Mesodermal cell (in vitro differentiated cells): ENCODE data around the gene LAMB4.

ENCODE experiments used
- H3K27ac ChIP-seq: 2 replicates; pipeline ENCODE4 v1.7.0; 2013; ENCODE audit warnings: mild to moderate bottlenecking, low read depth, low read length, moderate library complexity; ENCODE audit not compliant: severe bottlenecking
- H3K36me3 ChIP-seq: 2 replicates; pipeline ENCODE4 v1.7.1; 2013; ENCODE audit warnings: mild to moderate bottlenecking, low read length, moderate library complexity; ENCODE audit not compliant: control insufficient read depth, insufficient read depth
- H3K4me1 ChIP-seq: one replicate; pipeline ENCODE4 v1.7.1; 2013; ENCODE audit warnings: mild to moderate bottlenecking, low read length; ENCODE audit not compliant: insufficient read depth, control insufficient read depth, poor library complexity, severe bottlenecking
- H3K4me3 ChIP-seq: 2 replicates; pipeline ENCODE4 v1.7.0; 2013; ENCODE audit warnings: low read length, control low read depth, mild to moderate bottlenecking; ENCODE audit not compliant: insufficient read depth, poor library complexity, severe bottlenecking; ENCODE audit errors: extremely low read depth
- H3K9me3 ChIP-seq: 2 replicates; pipeline ENCODE4 v1.7.1; 2013; ENCODE audit warnings: mild to moderate bottlenecking, low read length, moderate library complexity; ENCODE audit not compliant: control insufficient read depth
- WGBS, 2 experiments: methylation state at CpG; one replicate each; pipeline ENCODE4 v1.1.5; 2013; ENCODE audit warnings: missing lambda C conversion rate in 2 of 2; ENCODE audit not compliant: insufficient coverage in 2 of 2; 5-methylcytosine and 5-hydroxymethylcytosine counted together

Gene LAMB4

GRCh38 chr7:108069646-108070045 lies 60.5 kb downstream of the LAMB4 start:
- H3K4me1 ChIP-seq: peaks cover 7% of the 10 kb centered on the region
- no peak overlapping the region for H3K4me3 ChIP-seq
- WGBS, 2 experiments: 100% methylated on average over 1 of the region's 2 CpGs; no CpG with 5 or more reads in 1 of the 2 experiments
- H3K36me3 ChIP-seq: no peaks in the 10 kb centered on the region
- no peak overlapping the region for H3K27ac ChIP-seq
- H3K9me3 ChIP-seq: no peaks in the 10 kb centered on the region

DNA sequence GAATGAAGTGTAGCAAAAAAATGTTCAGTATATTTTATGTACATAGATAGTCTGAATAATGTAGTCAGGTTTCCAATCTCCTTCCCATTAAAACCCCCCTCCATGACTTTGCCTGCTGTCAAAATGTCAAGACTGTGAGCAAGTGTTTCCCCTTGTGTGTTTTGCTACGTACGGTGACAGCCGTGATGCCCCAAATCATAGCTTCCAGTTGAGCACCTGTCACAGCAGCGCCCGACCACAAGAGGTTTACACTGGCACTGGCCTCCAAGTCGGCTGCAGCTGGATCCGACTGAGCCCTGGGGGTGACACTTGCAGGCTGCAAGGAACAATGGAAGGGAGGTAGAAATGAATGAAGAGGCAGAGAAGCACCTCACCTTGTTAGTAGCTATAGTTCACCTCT lies 62.3 kb downstream of the LAMB4 start:
- Histone ChIP-seq H3K4me1 (peaks cover 7% of the 10 kb centered on the region), H3K36me3 (no peaks in the 10 kb centered on the region), H3K9me3 (no peaks in the 10 kb centered on the region), H3K27ac (no peak overlapping the region), H3K4me3 (no peak overlapping the region)
- WGBS, 2 experiments: 87 to 97% methylated on average over 5 to 6 of the region's 7 CpGs

DNA sequence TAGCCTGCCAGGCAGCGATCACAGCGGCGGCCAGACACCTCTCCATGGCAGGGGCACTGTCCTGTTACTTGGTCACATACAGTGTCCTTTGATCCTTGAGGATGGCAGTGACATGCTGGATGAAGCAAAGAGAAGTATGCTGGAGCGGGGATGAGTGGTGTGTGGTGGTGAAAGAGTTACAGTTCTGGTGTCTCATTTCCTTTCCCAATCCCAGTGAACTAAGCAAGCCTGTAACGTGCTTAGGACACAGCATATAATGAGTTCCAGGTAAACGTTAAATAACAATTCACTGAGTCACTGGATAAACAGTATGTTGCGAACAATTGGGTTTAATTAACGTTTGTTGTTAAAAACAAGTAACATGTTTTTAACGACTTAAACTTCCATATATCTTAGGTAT lies 63.7 kb downstream of the LAMB4 start:
- Histone ChIP-seq H3K9me3 (no peaks in the 10 kb centered on the region), H3K4me3 (no peak overlapping the region), H3K4me1 (peaks cover 7% of the 10 kb centered on the region), H3K27ac (no peak overlapping the region), H3K36me3 (no peaks in the 10 kb centered on the region)
- WGBS, 2 experiments: 78 to 87% methylated on average over 6 of the region's 9 CpGs

DNA sequence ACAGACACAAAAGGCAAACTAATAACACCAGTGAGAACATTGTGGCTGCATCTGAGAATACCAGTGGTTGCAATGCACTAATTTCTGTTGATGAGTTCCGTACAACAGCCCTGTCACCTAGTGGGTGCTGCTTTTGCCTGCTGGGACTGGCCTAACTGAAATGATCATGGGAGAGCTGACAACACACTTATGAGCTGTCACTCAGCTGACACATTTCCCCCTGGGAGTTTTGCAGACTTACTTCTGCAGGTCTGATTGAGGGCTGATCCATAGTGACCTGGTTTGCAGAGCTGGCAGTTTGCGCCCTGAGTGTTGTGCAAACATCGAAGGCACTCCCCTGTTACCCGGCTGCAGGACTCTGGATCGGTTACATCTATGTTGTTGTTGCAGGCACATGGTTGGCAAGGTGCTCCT lies 66.6 kb downstream of the LAMB4 start:
- 89 to 97% methylated on average over 3 to 5 of the region's 5 CpGs for WGBS, 2 experiments
- no peak overlapping the region for H3K27ac ChIP-seq
- no peaks in the 10 kb centered on the region for H3K36me3 ChIP-seq
- peaks cover 7% of the 10 kb centered on the region for H3K4me1 ChIP-seq
- H3K4me3 ChIP-seq: no peak overlapping the region
- no peaks in the 10 kb centered on the region for H3K9me3 ChIP-seq

DNA sequence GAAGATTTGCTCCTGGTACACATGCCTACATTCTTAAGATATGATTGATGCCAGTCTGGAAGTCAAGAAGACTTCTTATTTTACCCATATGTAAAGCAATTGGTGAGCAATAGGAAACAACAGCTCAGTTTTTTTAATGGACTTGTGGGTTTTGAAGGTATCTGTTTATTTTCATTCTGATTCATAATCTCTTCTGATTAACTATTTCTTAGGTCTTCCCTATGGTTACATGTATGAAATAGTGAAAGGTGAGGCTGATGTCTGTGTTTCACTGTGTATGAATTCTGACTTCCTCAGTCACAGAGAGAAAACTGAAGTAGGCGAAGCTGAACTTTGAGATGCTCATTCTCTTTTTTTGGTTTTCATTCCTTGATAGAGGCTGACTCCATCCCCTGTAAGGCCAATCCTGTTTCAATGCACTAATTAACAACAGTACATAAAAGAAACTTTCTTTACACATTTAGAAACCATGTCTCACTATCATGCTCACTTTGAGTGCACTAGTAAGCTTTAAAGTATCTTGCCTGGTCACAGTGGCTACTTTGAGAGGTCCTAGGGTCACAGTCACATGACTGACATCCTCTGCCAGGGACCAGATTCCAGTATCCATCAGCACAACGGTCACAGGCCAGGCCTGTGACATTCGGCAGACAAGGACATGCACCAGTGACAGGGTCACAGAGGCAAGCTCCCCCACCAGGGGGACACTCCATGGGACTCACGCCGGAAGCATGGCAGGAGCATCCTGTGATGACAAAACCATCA lies 67.7 kb downstream of the LAMB4 start:
- WGBS, 2 experiments: 89 to 96% methylated on average over 3 to 4 of the region's 5 CpGs
- Histone ChIP-seq H3K9me3 (no peaks in the 10 kb centered on the region), H3K27ac (no peak overlapping the region), H3K36me3 (no peaks in the 10 kb centered on the region), H3K4me1 (peaks cover 7% of the 10 kb centered on the region), H3K4me3 (no peak overlapping the region)

DNA sequence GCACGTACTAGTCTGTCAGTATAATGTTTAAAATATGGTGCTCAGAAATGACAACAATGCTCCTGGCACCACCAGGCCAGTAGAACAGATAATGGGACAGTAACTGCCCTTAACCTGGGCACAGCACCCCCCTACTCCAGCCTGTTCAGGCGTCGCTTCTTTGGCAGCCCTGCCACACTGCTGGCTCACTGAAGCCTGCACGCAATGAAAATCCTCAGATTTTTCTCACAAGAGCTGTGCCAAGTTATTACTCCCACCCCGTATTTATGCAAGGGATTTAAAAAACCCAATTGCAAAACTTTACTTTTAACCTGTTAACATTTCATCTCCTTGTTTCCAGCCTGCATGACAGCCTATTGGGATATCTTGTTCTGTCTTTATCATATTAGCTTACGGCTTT lies 70.6 kb downstream of the LAMB4 start:
- Histone ChIP-seq H3K36me3 (no peaks in the 10 kb centered on the region), H3K9me3 (no peaks in the 10 kb centered on the region), H3K4me3 (no peak overlapping the region), H3K4me1 (peaks cover 13% of the 10 kb centered on the region), H3K27ac (no peak overlapping the region)
- WGBS, 2 experiments: 97 to 100% methylated on average over 4 to 5 of the region's 6 CpGs

- H3K9me3 ChIP-seq: no peaks in the 10 kb centered on the region
- H3K27ac ChIP-seq: no peak overlapping the region
- 100% methylated on average over 2 of the region's 4 CpGs; no CpG with 5 or more reads in 1 of the 2 experiments for WGBS, 2 experiments
- peaks cover 13% of the 10 kb centered on the region for H3K4me1 ChIP-seq
- no peak overlapping the region for H3K4me3 ChIP-seq
- no peaks in the 10 kb centered on the region for H3K36me3 ChIP-seq
Measured at GRCh38 chr7:108057951-108058481, 72.1 kb downstream of the LAMB4 start.

GRCh38 chr7:108055611-108056021 lies 74.5 kb downstream of the LAMB4 start:
- H3K36me3 ChIP-seq: no peaks in the 10 kb centered on the region
- 65 to 84% methylated on average over 5 to 6 of the region's 7 CpGs for WGBS, 2 experiments

DNA sequence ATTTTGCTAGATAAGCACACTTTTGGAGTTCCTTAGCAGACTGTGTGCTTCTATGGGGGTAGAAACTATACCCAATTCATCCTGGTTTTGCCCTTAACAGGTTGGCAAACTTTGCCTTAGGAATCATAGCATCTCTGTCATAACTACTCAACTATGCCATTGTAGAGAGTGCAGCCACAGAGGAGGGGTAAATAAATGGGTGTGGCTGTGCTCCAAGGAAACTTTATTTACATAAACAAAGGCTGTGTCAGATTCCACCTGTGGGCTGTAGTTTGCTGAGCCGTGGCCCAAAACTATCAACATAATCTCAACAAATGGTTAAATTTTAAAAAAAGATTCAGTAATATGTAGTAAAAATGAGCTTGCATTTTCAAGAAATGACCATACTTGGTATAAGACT lies 75.6 kb downstream of the LAMB4 start:
- WGBS, 2 experiments: no CpG with 5 or more reads among the region's 1 CpG
- H3K9me3 ChIP-seq: no peaks in the 10 kb centered on the region
- no peak overlapping the region for H3K4me3 ChIP-seq
- H3K36me3 ChIP-seq: no peaks in the 10 kb centered on the region
- no peak overlapping the region for H3K27ac ChIP-seq
- peaks cover 13% of the 10 kb centered on the region for H3K4me1 ChIP-seq

More at GRCh38 chr7:108055611-108056021, 74.5 kb downstream of the LAMB4 start:
- Histone ChIP-seq H3K4me3 (no peak overlapping the region), H3K27ac (no peak overlapping the region), H3K9me3 (no peaks in the 10 kb centered on the region), H3K4me1 (peaks cover 13% of the 10 kb centered on the region)

GRCh38 chr7:108053250-108053649 lies 76.9 kb downstream of the LAMB4 start:
- no peak overlapping the region for H3K27ac ChIP-seq
- H3K9me3 ChIP-seq: no peaks in the 10 kb centered on the region

GRCh38 chr7:108051454-108051853 lies 78.7 kb downstream of the LAMB4 start:
- H3K4me3 ChIP-seq: no peak overlapping the region
- H3K9me3 ChIP-seq: no peaks in the 10 kb centered on the region
- no peak overlapping the region for H3K27ac ChIP-seq
- H3K36me3 ChIP-seq: no peaks in the 10 kb centered on the region
- H3K4me1 ChIP-seq: peaks cover 13% of the 10 kb centered on the region
- WGBS, 2 experiments: no CpG with 5 or more reads among the region's 1 CpG

More at GRCh38 chr7:108053250-108053649, 76.9 kb downstream of the LAMB4 start:
- H3K4me1 ChIP-seq: peaks cover 13% of the 10 kb centered on the region
- WGBS, 2 experiments: 87 to 94% methylated on average over 3 of the region's 4 CpGs
- no peak overlapping the region for H3K4me3 ChIP-seq
- H3K36me3 ChIP-seq: no peaks in the 10 kb centered on the region
